GM21423 (cell line): ENCODE results near the gene PSME3.

ENCODE experiments used
- ATAC-seq: cut with Tn5 transposase; IDR thresholded peaks from one replicate; pipeline ENCODE4 v1.9.1; 2021; ENCODE audit warnings: mild to moderate bottlenecking, moderate library complexity; ENCODE audit not compliant: unreplicated experiment

PSME3 gene

DNA sequence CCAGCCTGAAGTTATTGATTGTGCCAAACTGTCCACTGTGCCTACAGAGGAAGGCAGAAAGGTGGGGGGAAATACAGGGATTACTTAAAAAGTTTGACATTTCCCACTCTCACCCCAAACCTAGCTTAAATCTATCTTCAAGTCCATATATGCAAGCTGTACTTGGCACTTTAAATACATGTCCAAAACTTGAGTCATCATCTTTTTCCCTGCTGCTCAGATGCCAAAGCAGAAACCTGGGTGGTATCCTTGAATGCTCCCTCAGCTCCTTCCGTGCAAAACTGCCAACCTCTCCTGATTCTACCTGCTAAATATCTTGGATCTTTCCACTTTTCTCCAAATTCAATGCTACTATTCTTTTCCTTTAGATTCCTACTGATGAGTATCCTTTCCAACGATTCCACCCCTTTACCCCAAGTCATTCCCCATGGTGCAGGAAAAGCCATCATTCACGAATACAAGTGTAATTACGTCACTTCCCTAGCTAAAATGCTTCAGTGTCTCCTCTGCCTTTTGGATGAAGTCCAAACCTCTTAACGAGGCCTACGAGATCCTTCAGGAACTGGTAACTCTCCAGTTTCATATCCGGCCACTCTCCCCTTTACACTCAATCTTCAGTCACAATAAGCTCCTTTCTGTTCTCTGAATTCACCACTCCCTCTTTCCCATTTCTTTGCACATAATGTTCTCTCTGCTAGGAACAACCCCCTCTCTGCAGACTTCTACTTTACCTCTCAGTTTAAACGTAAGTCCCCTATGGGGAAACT is 18.4 kb upstream of the PSME3 start:
- ATAC-seq = no peak

DNA sequence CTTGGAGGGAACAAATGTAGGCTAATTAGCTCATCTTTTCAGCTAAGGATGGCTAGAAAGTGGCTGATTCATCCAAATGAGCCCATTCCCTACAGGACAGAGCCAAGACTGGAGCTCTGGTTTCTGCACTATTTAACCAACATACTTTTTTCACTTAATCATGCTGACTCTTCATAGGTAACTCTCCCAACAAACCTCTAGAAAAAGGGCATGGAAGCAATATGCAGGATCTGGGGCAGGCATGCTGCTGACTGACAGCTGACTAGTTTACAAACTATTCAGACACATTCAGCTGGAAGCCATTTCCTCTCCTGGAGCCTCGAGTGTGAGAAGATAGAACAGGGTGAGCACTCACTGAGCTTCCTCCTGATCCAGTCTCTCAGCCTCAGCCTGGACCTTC is 15.3 kb upstream of the PSME3 start:
- ATAC-seq = no peak

- ATAC-seq = no peak
Measured at GRCh38 chr17:42818379-42818778, 14.8 kb upstream of the PSME3 start.

GRCh38 chr17:42819939-42820535 is 13.2 kb upstream of the PSME3 start:
- no peak for ATAC-seq

DNA sequence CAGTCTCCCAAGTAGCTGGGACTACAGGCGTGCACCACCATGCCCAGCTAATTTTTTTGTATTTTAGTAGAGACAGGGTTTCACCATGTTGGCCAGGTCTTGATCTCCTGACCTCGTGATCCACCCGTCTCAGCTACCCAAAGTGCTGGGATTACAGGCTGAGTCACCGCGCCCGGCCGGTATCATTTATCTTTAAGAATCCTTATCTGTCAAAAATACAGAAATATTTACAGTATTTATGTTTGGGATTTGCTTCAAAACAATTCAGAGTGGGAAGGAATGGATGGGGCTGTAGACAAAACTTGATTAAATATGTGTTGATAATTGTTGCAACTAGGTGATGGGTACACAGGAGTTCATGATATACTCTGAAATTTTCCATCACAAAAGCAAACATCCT is 12.0 kb upstream of the PSME3 start:
- ATAC-seq = no peak

DNA sequence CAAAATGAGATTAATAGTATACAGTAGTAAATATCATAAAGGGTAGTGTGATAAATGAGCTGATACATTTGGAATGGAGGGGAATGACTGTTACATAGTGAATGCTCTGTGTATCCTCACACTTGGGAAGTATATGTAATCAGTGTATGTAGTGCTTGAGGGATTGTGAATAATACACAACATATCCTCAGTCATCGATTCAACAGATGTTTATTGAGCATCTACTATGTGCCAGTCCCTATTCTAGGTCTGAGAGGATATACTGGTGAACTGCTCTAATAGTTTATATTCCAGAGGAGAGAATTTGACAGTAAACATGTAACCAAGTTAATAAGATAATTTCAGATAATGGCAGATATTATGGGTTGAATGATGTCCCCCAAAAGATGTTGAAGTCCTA is 5.7 kb upstream of the PSME3 start:
- no peak for ATAC-seq

- ATAC-seq = no peak
Measured at GRCh38 chr17:42830971-42831370, 2.2 kb upstream of the PSME3 start.

DNA sequence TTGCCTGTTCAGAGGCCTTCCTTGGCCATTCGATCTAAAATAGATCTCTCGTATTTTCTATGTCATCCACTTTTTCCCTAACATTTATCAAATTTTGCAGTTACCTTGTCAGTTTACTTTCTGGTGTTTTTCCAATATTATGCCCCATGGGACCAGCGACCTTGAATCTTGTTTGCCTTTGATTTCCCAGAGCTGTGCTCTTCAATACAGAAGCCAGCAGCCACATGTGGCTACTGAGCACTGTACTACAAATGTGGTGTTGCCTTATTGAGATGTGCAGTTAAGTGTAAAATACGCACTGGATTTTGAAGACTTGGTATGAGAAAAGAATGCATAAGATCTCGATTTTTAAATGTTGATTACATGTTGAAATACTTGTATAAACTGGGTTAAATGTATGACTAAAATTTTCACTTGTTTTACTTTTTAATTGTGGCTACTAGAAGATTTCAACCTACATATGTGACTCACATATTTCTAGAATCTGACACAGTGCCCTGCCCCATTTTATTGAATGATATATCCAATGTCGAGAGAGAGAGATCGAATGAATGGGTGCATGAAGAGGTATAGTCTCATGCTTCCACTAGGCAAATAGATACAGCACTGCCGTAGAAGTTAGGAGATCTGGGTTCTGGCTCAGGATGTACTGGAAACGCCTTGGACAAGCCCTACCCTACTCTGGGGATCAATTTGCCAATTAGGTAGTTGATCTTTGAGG is 824 bp upstream of the PSME3 start:
- peak; percentile 9 for ATAC-seq

GRCh38 chr17:42833767-42834422 is 698 bp downstream of the PSME3 start:
- no peak for ATAC-seq

GRCh38 chr17:42835732-42836131 is 2.5 kb downstream of the PSME3 start:
- no peak for ATAC-seq

DNA sequence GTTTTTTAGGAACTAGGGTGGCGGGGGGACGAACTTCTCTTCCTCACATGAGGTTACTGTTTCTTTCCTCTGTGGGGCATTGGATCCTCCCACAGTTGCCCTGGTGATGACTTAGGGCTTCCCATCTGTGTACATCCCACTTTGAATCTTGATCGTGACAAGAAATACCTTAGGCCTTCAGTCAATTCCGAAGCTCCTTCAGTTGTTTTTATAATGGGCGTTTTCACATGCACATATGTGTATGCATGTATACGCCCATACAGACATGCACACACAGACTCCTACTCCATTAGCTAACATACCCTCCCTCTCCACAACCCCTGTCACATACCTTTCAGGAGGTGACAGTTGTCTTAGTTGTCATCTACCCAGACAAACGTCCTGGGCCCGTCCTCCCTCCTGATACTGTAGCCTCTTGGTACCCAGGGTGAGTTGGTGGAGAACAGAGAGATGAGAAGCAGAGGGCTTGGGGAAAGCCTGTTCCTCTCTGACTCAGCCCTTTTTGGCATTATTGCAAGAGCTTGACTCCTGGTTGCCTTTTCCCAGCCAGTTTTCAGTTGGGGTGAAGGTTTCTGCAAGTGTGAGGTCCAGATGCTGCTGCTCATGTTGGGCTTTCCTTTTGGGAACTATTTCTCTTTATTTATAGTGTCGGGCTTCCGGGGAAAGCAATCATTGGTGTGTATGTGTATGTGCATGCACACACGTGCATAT is 8.9 kb downstream of the PSME3 start:
- ATAC-seq = no peak

- no peak for ATAC-seq
Measured at GRCh38 chr17:42843358-42843934, 10.2 kb downstream of the PSME3 start.

- no peak for ATAC-seq
Measured at GRCh38 chr17:42844271-42844670, 11.1 kb downstream of the PSME3 start, which contains the start of gene AOC2. Gene AOC2, plus strand, starts transcription at chr17:42844580. Its CDS starts 47 bp downstream, at chr17:42844627.

DNA sequence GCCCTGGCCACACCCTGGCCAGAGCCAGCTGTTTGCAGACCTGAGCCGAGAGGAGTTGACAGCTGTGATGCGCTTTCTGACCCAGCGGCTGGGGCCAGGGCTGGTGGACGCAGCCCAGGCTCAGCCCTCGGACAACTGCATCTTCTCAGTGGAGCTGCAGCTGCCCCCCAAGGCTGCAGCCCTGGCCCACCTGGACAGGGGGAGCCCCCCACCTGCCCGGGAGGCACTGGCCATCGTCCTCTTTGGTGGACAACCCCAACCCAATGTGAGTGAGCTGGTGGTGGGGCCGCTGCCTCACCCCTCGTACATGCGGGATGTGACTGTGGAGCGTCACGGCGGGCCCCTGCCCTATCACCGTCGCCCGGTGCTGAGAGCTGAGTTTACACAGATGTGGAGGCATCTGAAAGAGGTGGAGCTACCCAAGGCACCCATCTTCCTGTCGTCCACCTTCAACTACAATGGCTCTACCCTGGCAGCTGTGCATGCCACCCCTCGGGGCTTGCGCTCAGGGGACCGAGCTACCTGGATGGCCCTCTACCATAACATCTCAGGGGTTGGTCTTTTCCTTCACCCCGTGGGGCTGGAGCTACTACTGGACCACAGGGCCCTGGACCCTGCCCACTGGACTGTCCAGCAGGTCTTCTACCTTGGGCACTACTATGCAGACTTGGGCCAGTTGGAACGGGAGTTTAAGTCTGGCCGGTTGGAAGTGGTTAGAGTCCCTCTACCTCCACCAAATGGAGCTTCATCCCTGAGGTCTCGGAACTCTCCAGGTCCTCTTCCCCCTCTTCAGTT is 11.8 kb downstream of the PSME3 start:
- no peak for ATAC-seq

DNA sequence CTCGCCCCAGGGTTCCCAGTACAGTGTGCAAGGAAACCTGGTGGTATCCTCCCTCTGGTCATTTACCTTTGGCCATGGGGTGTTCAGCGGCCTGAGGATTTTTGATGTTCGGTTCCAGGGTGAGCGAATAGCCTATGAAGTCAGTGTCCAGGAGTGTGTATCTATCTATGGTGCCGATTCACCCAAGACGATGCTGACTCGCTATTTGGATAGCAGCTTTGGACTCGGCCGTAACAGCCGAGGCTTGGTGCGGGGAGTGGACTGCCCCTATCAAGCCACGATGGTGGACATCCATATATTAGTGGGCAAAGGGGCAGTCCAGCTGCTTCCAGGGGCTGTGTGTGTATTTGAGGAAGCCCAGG is 12.3 kb downstream of the PSME3 start:
- no peak for ATAC-seq

- ATAC-seq = no peak
Measured at GRCh38 chr17:42845918-42846593, 12.9 kb downstream of the PSME3 start.

DNA sequence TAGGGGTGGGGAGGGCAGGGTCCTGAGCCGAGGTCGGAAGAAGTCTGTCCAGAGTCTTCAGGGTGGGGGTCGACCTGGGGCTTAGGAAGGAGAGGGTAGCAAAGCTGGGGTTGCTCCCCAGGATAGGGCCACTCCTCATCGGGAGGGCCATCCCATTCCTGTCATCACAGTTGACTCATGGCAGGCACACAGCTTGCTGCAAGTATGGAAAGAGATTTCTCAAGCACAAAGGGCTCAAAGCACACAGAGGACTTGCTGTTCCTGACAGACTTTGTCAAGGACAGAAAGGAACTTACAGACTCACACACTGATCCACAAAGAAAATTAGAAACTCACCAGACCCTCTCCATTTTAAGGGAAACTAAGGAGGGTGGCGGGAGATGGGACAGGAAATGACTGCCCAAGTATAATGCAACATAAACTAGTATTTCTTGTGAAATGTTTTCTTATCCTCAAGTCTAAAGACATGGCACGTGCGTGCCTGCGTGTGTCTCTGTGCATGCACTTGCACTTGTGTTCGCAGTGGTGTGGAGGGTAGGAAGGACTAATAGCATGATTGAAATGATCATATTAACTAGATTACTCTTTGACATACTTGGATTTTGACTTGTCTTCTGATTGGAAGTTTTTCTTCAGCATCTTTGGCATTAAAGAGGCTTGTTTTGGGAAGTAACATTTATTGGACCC is 13.5 kb downstream of the PSME3 start:
- no peak for ATAC-seq

- ATAC-seq = no peak
Measured at GRCh38 chr17:42848093-42848492, 14.9 kb downstream of the PSME3 start.

GRCh38 chr17:42849031-42849430 is 15.8 kb downstream of the PSME3 start:
- no peak for ATAC-seq
